Muscle layer of duodenum (tissue), 2 donors: ENCODE results near the gene IKZF1.

Source experiments
- H3K27ac ChIP-seq: one replicate; pipeline ENCODE4 v1.7.0; 2013; ENCODE audit warnings: mild to moderate bottlenecking, low read length
- H3K27me3 ChIP-seq: one replicate; pipeline ENCODE4 v1.7.0; 2013; ENCODE audit warnings: low read depth, mild to moderate bottlenecking, control low read depth, low read length
- H3K36me3 ChIP-seq, 2 donors: one replicate each; pipeline ENCODE4 v1.7.0; 2013; ENCODE audit warnings: low read length in 2 of 2, control low read depth in 1 of 2, mild to moderate bottlenecking in 1 of 2; ENCODE audit not compliant: insufficient read depth in 2 of 2, control insufficient read depth in 1 of 2
- H3K4me1 ChIP-seq, 2 donors: one replicate each; pipeline ENCODE4 v1.7.0; 2013; ENCODE audit warnings: low read length in 2 of 2, mild to moderate bottlenecking in 2 of 2, control low read depth in 1 of 2, moderate library complexity in 1 of 2; ENCODE audit not compliant: insufficient read depth in 2 of 2, control insufficient read depth in 1 of 2
- H3K4me3 ChIP-seq, 2 donors: one replicate each; pipeline ENCODE4 v1.7.0; 2013; ENCODE audit warnings: low read length in 2 of 2, low read depth in 1 of 2, mild to moderate bottlenecking in 1 of 2
- H3K9me3 ChIP-seq, 2 donors: one replicate each; pipeline ENCODE4 v1.7.0; 2013; ENCODE audit warnings: low read length in 2 of 2, control low read depth in 1 of 2, mild to moderate bottlenecking in 1 of 2; ENCODE audit not compliant: control insufficient read depth in 1 of 2
- donor health status: healthy.

Gene IKZF1

GRCh38 chr7:50425318-50425717 is 120.8 kb downstream of the IKZF1 start:
- H3K27ac ChIP-seq: no peak overlapping the region
- H3K4me3 ChIP-seq: no peak overlapping the region
- H3K4me1 ChIP-seq: no peaks in the 10 kb centered on the region

GRCh38 chr7:50426280-50427045 is 121.9 kb downstream of the IKZF1 start:
- H3K9me3 ChIP-seq: no peaks in the 10 kb centered on the region
- no peaks in the 10 kb centered on the region for H3K4me1 ChIP-seq
- H3K36me3 ChIP-seq: no peaks in the 10 kb centered on the region
- H3K4me3 ChIP-seq: no peak overlapping the region
- no peak overlapping the region for H3K27ac ChIP-seq
- H3K27me3 ChIP-seq: no peaks in the 10 kb centered on the region

More at GRCh38 chr7:50425318-50425717, 120.8 kb downstream of the IKZF1 start:
- Histone ChIP-seq H3K27me3 (no peaks in the 10 kb centered on the region), H3K36me3 (no peaks in the 10 kb centered on the region), H3K9me3 (no peaks in the 10 kb centered on the region)

GRCh38 chr7:50427518-50427917 is 123.0 kb downstream of the IKZF1 start:
- H3K27ac ChIP-seq: no peak overlapping the region
- H3K4me3 ChIP-seq: no peak overlapping the region
- no peaks in the 10 kb centered on the region for H3K36me3 ChIP-seq
- H3K27me3 ChIP-seq: no peaks in the 10 kb centered on the region
- H3K9me3 ChIP-seq: no peaks in the 10 kb centered on the region
- no peaks in the 10 kb centered on the region for H3K4me1 ChIP-seq

- Histone ChIP-seq H3K27me3 (no peaks in the 10 kb centered on the region), H3K27ac (no peak overlapping the region), H3K4me3 (no peak overlapping the region), H3K36me3 (no peaks in the 10 kb centered on the region), H3K9me3 (no peaks in the 10 kb centered on the region), H3K4me1 (no peaks in the 10 kb centered on the region)
Measured at GRCh38 chr7:50428911-50429310, 124.4 kb downstream of the IKZF1 start.

GRCh38 chr7:50431316-50431715 is 126.8 kb downstream of the IKZF1 start:
- Histone ChIP-seq H3K4me3 (no peak overlapping the region), H3K9me3 (no peaks in the 10 kb centered on the region), H3K36me3 (no peaks in the 10 kb centered on the region), H3K27me3 (no peaks in the 10 kb centered on the region), H3K27ac (no peak overlapping the region), H3K4me1 (no peaks in the 10 kb centered on the region)

- no peaks in the 10 kb centered on the region for H3K36me3 ChIP-seq
- H3K4me1 ChIP-seq: no peaks in the 10 kb centered on the region
- no peak overlapping the region for H3K27ac ChIP-seq
- no peaks in the 10 kb centered on the region for H3K27me3 ChIP-seq
- H3K9me3 ChIP-seq: no peaks in the 10 kb centered on the region
- no peak overlapping the region for H3K4me3 ChIP-seq
Measured at GRCh38 chr7:50431722-50432305, 127.3 kb downstream of the IKZF1 start.

GRCh38 chr7:50436133-50436806 is 131.8 kb downstream of the IKZF1 start:
- Histone ChIP-seq H3K27me3 (no peaks in the 10 kb centered on the region), H3K9me3 (no peaks in the 10 kb centered on the region), H3K4me3 (no peak overlapping the region), H3K36me3 (peaks cover 6 to 18% of the 10 kb centered on the region in 2 donors), H3K4me1 (no peaks in the 10 kb centered on the region), H3K27ac (no peak overlapping the region)

GRCh38 chr7:50446542-50446960 is 142.0 kb downstream of the IKZF1 start:
- H3K9me3 ChIP-seq: no peaks in the 10 kb centered on the region
- H3K27me3 ChIP-seq: no peaks in the 10 kb centered on the region
- peaks cover 20 to 25% of the 10 kb centered on the region in 2 donors for H3K36me3 ChIP-seq
- H3K4me1 ChIP-seq: peaks cover 5 to 11% of the 10 kb centered on the region in 2 donors
- H3K4me3 ChIP-seq: no peak overlapping the region
- H3K27ac ChIP-seq: no peak overlapping the region

GRCh38 chr7:50448823-50449222 is 144.3 kb downstream of the IKZF1 start:
- Histone ChIP-seq H3K4me1 (peaks cover 5 to 11% of the 10 kb centered on the region in 2 donors), H3K27me3 (no peaks in the 10 kb centered on the region), H3K27ac (no peak overlapping the region), H3K4me3 (peak overlapping the region in 1 of 2 donors; percentile 49), H3K9me3 (no peaks in the 10 kb centered on the region), H3K36me3 (peaks cover 20 to 24% of the 10 kb centered on the region in 2 donors)

GRCh38 chr7:50449501-50449880 is 145.0 kb downstream of the IKZF1 start:
- Histone ChIP-seq H3K36me3 (peaks cover 20 to 21% of the 10 kb centered on the region in 2 donors), H3K27me3 (no peaks in the 10 kb centered on the region), H3K4me3 (peak overlapping the region; percentile 49 to 97), H3K9me3 (no peaks in the 10 kb centered on the region), H3K27ac (no peak overlapping the region), H3K4me1 (peaks cover 5 to 11% of the 10 kb centered on the region in 2 donors)

- H3K4me3 ChIP-seq: peak within 1 kb of the TSS; percentile 49 to 97
- no peak within 1 kb of the TSS for H3K27ac ChIP-seq
- H3K36me3 ChIP-seq: peaks cover 19 to 21% of the 10 kb centered on the region in 2 donors
- H3K4me1 ChIP-seq: peaks cover 5 to 11% of the 10 kb centered on the region in 2 donors
- no peaks in the 10 kb centered on the region for H3K27me3 ChIP-seq
- H3K9me3 ChIP-seq: no peaks in the 10 kb centered on the region
Measured at GRCh38 chr7:50449881-50450589, 145.5 kb downstream of the IKZF1 start, which contains the start of gene FIGNL1. FIGNL1 (minus strand) TSS chr7:50450350; CDS start chr7:50447287, 3,063 bp downstream.
